ENCODE measurements around the gene ZNF341. TPM values are rescaled to one million over a fixed set of nuclear protein-coding genes. Genes with fewer than 3 reads are reported as not detected.

ZNF341 gene
- polyA plus RNA-seq, 3 donors: 1.4 to 2.0 (median 1.9) TPM

GRCh38 chr20:33827634-33828325, 96.0 kb downstream of the ZNF341 start:
- H3K27ac ChIP-seq (ENCODE audit: low read depth, low read length): no peak overlapping the region
- WGBS, 3 donors: 75 to 85% (median 80%) methylated on average over 4 of the region's 4 CpGs

GRCh38 chr20:33828326-33828844, 96.6 kb downstream of the ZNF341 start:
- no peak overlapping the region for H3K27ac ChIP-seq (ENCODE audit: low read depth, low read length)
- 50 to 72% (median 64%) methylated on average over 9 of the region's 9 CpGs for WGBS, 3 donors

- WGBS, 3 donors: 32 to 55% (median 47%) methylated on average over 3 of the region's 3 CpGs
- H3K27ac ChIP-seq (ENCODE audit: low read depth, low read length): no peak overlapping the region
These were observed 97.3 kb downstream of the ZNF341 start for GRCh38 chr20:33828967-33829560.

- 61 to 75% (median 71%) methylated on average over 3 of the region's 3 CpGs for WGBS, 3 donors
These were observed 97.8 kb downstream of the ZNF341 start for GRCh38 chr20:33829636-33830035.

GRCh38 chr20:33830371-33830770, 98.6 kb downstream of the ZNF341 start:
- no peak overlapping the region for H3K27ac ChIP-seq (ENCODE audit: low read depth, low read length)
- 60 to 70% (median 61%) methylated on average over 4 of the region's 4 CpGs for WGBS, 3 donors

More at GRCh38 chr20:33829636-33830035, 97.8 kb downstream of the ZNF341 start:
- H3K27ac ChIP-seq (ENCODE audit: low read depth, low read length): no peak overlapping the region

GRCh38 chr20:33832103-33832804, 100.5 kb downstream of the ZNF341 start:
- WGBS, 3 donors: 37 to 51% (median 44%) methylated on average over 11 of the region's 11 CpGs
- no peak overlapping the region for H3K27ac ChIP-seq (ENCODE audit: low read depth, low read length)

- WGBS, 3 donors: 14 to 41% (median 28%) methylated on average over 1 of the region's 1 CpG
- H3K27ac ChIP-seq (ENCODE audit: low read depth, low read length): no peak overlapping the region
These were observed 101.5 kb downstream of the ZNF341 start for GRCh38 chr20:33833333-33833732.

- 73 to 79% (median 74%) methylated on average over 9 of the region's 9 CpGs for WGBS, 3 donors
- no peak overlapping the region for H3K27ac ChIP-seq (ENCODE audit: low read depth, low read length)
These were observed 103.9 kb downstream of the ZNF341 start for GRCh38 chr20:33835615-33836172.

- whole genome bisulfite sequencing, 3 donors: 74 to 83% (median 78%) methylated on average over 2 of the region's 2 CpGs
- H3K27ac ChIP-seq (ENCODE audit: low read depth, low read length): no peak overlapping the region
These were observed 104.5 kb downstream of the ZNF341 start for GRCh38 chr20:33836277-33836676.

- no peak overlapping the region for H3K27ac ChIP-seq (ENCODE audit: low read depth, low read length)
- WGBS, 3 donors: 87 to 91% (median 89%) methylated on average over 5 of the region's 5 CpGs
These were observed 105.5 kb downstream of the ZNF341 start for GRCh38 chr20:33837096-33837830.

- no peak overlapping the region for H3K27ac ChIP-seq (ENCODE audit: low read depth, low read length)
- WGBS, 3 donors: 65 to 80% (median 77%) methylated on average over 8 of the region's 8 CpGs
These were observed 106.5 kb downstream of the ZNF341 start for GRCh38 chr20:33838035-33838864.

GRCh38 chr20:33839591-33839990, 107.8 kb downstream of the ZNF341 start:
- 23 to 80% (median 78%) methylated on average over 3 of the region's 3 CpGs for WGBS, 3 donors
- no peak overlapping the region for H3K27ac ChIP-seq (ENCODE audit: low read depth, low read length)

GRCh38 chr20:33840160-33840559, 108.4 kb downstream of the ZNF341 start:
- WGBS, 3 donors: 83 to 96% (median 90%) methylated on average over 7 of the region's 7 CpGs

GRCh38 chr20:33840759-33841435, 109.1 kb downstream of the ZNF341 start:
- H3K27ac ChIP-seq (ENCODE audit: low read depth, low read length): no peak overlapping the region
- WGBS, 3 donors: 24 to 76% (median 74%) methylated on average over 4 of the region's 4 CpGs

More at GRCh38 chr20:33840160-33840559, 108.4 kb downstream of the ZNF341 start:
- no peak overlapping the region for H3K27ac ChIP-seq (ENCODE audit: low read depth, low read length)

- H3K27ac ChIP-seq (ENCODE audit: low read depth, low read length): no peak overlapping the region
- 44 to 86% (median 85%) methylated on average over 4 of the region's 4 CpGs for WGBS, 3 donors
These were observed 109.6 kb downstream of the ZNF341 start for GRCh38 chr20:33841436-33841799.

Data from adipose tissue (tissue), 3 donors.